ENCODE data around the gene POLR2H. TPM values are rescaled to one million over a fixed set of nuclear protein-coding genes. Genes with fewer than 3 reads are reported as not detected.

POLR2H gene
- total RNA-seq, result 10 to 100 TPM; 46.4 to 71.7 TPM
- 100 to 1,000 TPM in 1 of 2 donors, 10 to 100 TPM in 1; 93.2 to 139 TPM for polyA plus RNA-seq
- long read RNA-seq, donor 1, transcript POLR2H-211 (4 exons, 1,035 nt), result major isoform, 5 of 35 reads
- long read RNA-seq, donor 1, partial matches to known transcripts, result 20 of 35 reads
- long read RNA-seq, donor 1, other reads (novel, unspliced or antisense), result 0 of 35 reads
- long read RNA-seq, donor 2, partial matches to known transcripts, result 9 of 15 reads
- long read RNA-seq, donor 2, other reads (novel, unspliced or antisense), result 0 of 15 reads
- long read RNA-seq, donor 3, partial matches to known transcripts, result 8 of 14 reads
- long read RNA-seq, donor 3, other reads (novel, unspliced or antisense), result 0 of 14 reads
- long read RNA-seq, donor 4, partial matches to known transcripts, result 15 of 20 reads
- long read RNA-seq, donor 4, other reads (novel, unspliced or antisense), result 0 of 20 reads
- long read RNA-seq, donor 5, partial matches to known transcripts, result 13 of 29 reads
- long read RNA-seq, donor 5, other reads (novel, unspliced or antisense), result 0 of 29 reads

DNA sequence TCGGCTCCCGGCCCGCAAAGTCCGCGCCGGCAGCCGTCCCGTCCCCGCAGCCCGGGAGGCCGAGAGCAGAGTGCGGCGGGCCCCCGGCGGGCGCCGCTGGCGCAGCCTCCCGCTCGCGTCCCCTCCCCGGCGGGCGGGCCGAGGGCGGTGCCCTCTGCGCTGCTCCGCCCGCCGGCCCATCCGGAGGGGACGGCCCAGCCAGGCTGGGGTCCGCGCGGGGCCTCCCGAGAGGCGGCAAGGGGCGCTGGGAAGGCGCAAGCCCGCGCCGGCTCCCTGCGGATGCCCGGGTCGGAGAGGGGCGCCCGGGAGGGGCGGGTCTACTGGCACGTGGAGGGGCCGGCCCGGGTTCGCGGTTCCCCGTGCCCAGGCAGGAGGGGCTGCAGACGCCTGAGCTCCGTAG lies at the start of gene POLR2H, which contains the start of gene CLCN2:
POLR2H (plus strand) TSS at position 179 of the 400 bp plus-strand sequence. CDS start 1,783 bp downstream, outside the sequence.
CLCN2 (minus strand) TSS at position 74 of the 400 bp plus-strand sequence. CDS start 126 bp downstream, outside the sequence.
- peaks cover 0 to 36% (median 15%) of the 10 kb centered on the region in 5 donors for H3K4me1 ChIP-seq (ENCODE audit: control insufficient read depth in 5 of 5, insufficient read depth in 5 of 5, low read length in 5 of 5)
- H3K36me3 ChIP-seq (ENCODE audit: control insufficient read depth in 4 of 4, insufficient read depth in 4 of 4, low read length in 4 of 4), result peaks cover 0 to 16% (median 9%) of the 10 kb centered on the region in 4 donors
- H3K27me3 ChIP-seq (ENCODE audit: control insufficient read depth in 3 of 3, insufficient read depth in 3 of 3, low read length in 2 of 3), result no peaks in the 10 kb centered on the region
- WGBS, 2 donors, result 0 to 1% methylated on average over 26 to 56 of the region's 56 CpGs
- H3K9ac ChIP-seq (ENCODE audit: insufficient read depth in 1 of 2, low read length in 2 of 2), result peak within 1 kb of the TSS; percentile 50 to 99
- ATAC-seq (ENCODE audit: insufficient read depth, low FRiP score), result peak; percentile 68
- TF ChIP-seq, protein P1, sequence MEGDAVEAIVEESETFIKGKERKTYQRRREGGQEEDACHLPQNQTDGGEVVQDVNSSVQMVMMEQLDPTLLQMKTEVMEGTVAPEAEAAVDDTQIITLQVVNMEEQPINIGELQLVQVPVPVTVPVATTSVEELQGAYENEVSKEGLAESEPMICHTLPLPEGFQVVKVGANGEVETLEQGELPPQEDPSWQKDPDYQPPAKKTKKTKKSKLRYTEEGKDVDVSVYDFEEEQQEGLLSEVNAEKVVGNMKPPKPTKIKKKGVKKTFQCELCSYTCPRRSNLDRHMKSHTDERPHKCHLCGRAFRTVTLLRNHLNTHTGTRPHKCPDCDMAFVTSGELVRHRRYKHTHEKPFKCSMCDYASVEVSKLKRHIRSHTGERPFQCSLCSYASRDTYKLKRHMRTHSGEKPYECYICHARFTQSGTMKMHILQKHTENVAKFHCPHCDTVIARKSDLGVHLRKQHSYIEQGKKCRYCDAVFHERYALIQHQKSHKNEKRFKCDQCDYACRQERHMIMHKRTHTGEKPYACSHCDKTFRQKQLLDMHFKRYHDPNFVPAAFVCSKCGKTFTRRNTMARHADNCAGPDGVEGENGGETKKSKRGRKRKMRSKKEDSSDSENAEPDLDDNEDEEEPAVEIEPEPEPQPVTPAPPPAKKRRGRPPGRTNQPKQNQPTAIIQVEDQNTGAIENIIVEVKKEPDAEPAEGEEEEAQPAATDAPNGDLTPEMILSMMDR (IDR thresholded peaks at IDR 0.05; ENCODE audit: control extremely low read depth, extremely low read depth), result no peak
- no peaks in the 10 kb centered on the region for H3K9me3 ChIP-seq (ENCODE audit: control insufficient read depth in 4 of 4, insufficient read depth in 3 of 4, low read length in 3 of 4)
- H3K27ac ChIP-seq (ENCODE audit: low read depth in 1 of 2, low read length in 1 of 2), result peak within 1 kb of the TSS; percentile 96 to 99
- H3K4me3 ChIP-seq, result peak within 1 kb of the TSS; percentile 78
- peak; percentile 85 to 90 (median 85) for DNase-seq

DNA sequence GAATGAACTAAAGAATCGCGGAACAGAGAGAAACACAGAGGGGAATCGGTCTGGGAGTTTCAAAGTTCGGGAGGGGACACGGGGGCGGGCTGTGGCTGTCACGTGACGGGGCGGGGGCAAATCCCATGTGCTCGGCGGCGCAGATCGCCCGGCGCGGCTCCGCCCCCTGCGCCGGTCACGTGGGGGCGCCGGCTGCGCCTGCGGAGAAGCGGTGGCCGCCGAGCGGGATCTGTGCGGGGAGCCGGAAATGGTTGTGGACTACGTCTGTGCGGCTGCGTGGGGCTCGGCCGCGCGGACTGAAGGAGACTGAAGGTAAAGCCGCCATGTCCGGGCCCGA lies 47.2 kb upstream of the POLR2H start, which contains the start of gene EIF4G1:
EIF4G1 (plus strand) TSS at position 244 of the 337 bp plus-strand sequence. CDS start 1,191 bp downstream, outside the sequence.
- TF ChIP-seq, protein P1 (IDR thresholded peaks at IDR 0.05; ENCODE audit: control extremely low read depth, extremely low read depth), result no peak
- peak within 1 kb of the TSS; percentile 63 to 65 for H3K9ac ChIP-seq (ENCODE audit: insufficient read depth in 1 of 2, low read length in 2 of 2)
- DNase-seq (peak; percentile 92 to 98 (median 95)), ATAC-seq (ENCODE audit: insufficient read depth, low FRiP score) (peak; percentile 88)
- WGBS, 2 donors, result 0% methylated on average over 40 of the region's 40 CpGs
- H3K27ac ChIP-seq (ENCODE audit: low read depth in 1 of 2, low read length in 1 of 2), result peak within 1 kb of the TSS; percentile 98 to 99
- no peaks in the 10 kb centered on the region for H3K9me3 ChIP-seq (ENCODE audit: control insufficient read depth in 4 of 4, insufficient read depth in 3 of 4, low read length in 3 of 4)
- H3K4me3 ChIP-seq, result peak within 1 kb of the TSS; percentile 94
- peaks cover 0 to 26% (median 17%) of the 10 kb centered on the region in 5 donors for H3K4me1 ChIP-seq (ENCODE audit: control insufficient read depth in 5 of 5, insufficient read depth in 5 of 5, low read length in 5 of 5)
- H3K27me3 ChIP-seq (ENCODE audit: control insufficient read depth in 3 of 3, insufficient read depth in 3 of 3, low read length in 2 of 3), result no peaks in the 10 kb centered on the region
- peaks cover 0 to 18% (median 2%) of the 10 kb centered on the region in 4 donors for H3K36me3 ChIP-seq (ENCODE audit: control insufficient read depth in 4 of 4, insufficient read depth in 4 of 4, low read length in 4 of 4)

DNA sequence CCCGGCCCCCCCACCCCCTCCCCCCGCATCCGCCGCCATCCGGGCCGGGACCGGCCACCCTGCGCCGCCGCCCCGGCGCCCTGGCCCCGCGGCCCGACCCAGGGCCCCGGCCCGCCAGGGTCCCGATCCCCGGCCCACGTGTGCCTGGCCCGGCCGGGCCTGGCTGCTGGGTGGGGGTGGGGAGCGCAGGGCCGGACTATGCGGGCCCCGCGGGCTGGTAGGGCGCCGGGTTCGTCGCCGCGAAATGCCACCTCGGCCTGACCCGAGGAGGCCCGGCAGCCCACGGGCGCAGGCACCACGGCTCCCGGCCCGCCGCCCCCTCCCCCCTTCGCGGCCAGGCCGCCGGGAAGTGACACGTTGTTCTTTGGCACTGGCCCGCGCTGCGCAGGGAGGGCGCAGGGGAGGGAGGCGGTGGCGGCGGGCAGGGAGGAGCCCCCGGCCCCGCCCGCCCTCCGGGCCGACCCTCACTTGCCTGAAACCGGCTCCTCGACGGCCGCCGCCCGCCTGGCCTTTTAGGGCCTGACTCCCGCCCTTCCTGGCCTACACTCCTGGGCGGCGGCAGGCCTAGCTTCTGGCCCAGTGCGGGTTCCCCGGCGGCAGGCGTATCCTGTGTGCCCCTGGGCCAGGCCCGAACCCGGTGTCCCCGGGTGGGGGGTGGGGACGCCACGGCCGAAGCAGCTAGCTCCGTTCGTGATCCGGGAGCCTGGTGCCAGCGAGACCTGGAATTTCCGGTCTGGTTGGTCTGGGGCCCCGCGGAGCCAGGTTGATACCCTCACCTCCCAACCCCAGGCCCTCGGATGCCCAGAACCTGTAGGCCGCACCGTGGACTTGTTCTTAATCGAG lies 46.6 kb upstream of the POLR2H start:
- 1% methylated on average over 44 to 88 of the region's 89 CpGs for WGBS, 2 donors
- ATAC-seq (ENCODE audit: insufficient read depth, low FRiP score) (peak; percentile 68), DNase-seq (peak; percentile 82 to 90 (median 86))
- peak overlapping the region; percentile 98 to 99 for H3K27ac ChIP-seq (ENCODE audit: low read depth in 1 of 2, low read length in 1 of 2)
- no peaks in the 10 kb centered on the region for H3K27me3 ChIP-seq (ENCODE audit: control insufficient read depth in 3 of 3, insufficient read depth in 3 of 3, low read length in 2 of 3)
- H3K9ac ChIP-seq (ENCODE audit: insufficient read depth in 1 of 2, low read length in 2 of 2), result peak overlapping the region; percentile 63 to 65
- no peaks in the 10 kb centered on the region for H3K9me3 ChIP-seq (ENCODE audit: control insufficient read depth in 4 of 4, insufficient read depth in 3 of 4, low read length in 3 of 4)
- H3K36me3 ChIP-seq (ENCODE audit: control insufficient read depth in 4 of 4, insufficient read depth in 4 of 4, low read length in 4 of 4), result peaks cover 0 to 18% (median 2%) of the 10 kb centered on the region in 4 donors
- TF ChIP-seq, protein P1 (IDR thresholded peaks at IDR 0.05; ENCODE audit: control extremely low read depth, extremely low read depth), result no peak
- H3K4me1 ChIP-seq (ENCODE audit: control insufficient read depth in 5 of 5, insufficient read depth in 5 of 5, low read length in 5 of 5), result peaks cover 3 to 30% (median 22%) of the 10 kb centered on the region in 5 donors
- peak overlapping the region; percentile 94 for H3K4me3 ChIP-seq
